B cell (primary cell): ENCODE data around the gene SLC4A1. TPM values are rescaled to one million over a fixed set of nuclear protein-coding genes. Genes with fewer than 3 reads are reported as not detected.

Experiments
- ATAC-seq: fragments of 200-7000 bp; cut with Tn5 transposase; one replicate; pipeline ENCODE4 v1.10.0; 2021; ENCODE audit warnings: low read depth, mild to moderate bottlenecking, moderate number of reproducible peaks, moderate library complexity
- CTCF ChIA-PET: fragments of 350-600 bp; sonication (Branson Sonifier 250); formaldehyde crosslinking; loops from one replicate; lab custom pipeline; 2021; ENCODE audit warnings: antibody characterized with exemption, inconsistent platforms; lab: Charles Lee
- POLR2A ChIA-PET: fragments of 350-600 bp; sonication (Branson Sonifier 250); formaldehyde crosslinking; loops from one replicate; lab custom pipeline; 2021; ENCODE audit warnings: antibody characterized with exemption; lab: Charles Lee
- DNase-seq: peaks from one replicate; pipeline ENCODE4 v3.0.0; 2013
- H2AFZ ChIP-seq: 2 replicates; pipeline ENCODE4 v1.6.1; 2012; ENCODE audit warnings: mild to moderate bottlenecking, low read depth, low read length; ENCODE audit not compliant: insufficient read depth, poor library complexity, severe bottlenecking
- H3K27ac ChIP-seq, 2 donors: 1 replicate in 1 of 2; 2 replicates in 1 of 2; pipeline ENCODE4 v1.5.1; 2012 to 2013; ENCODE audit warnings: low read length in 2 of 2, mild to moderate bottlenecking in 2 of 2, moderate library complexity in 1 of 2
- H3K27me3 ChIP-seq, 4 experiments: fragments of 200-600 bp in 1 of 4; sonication (generic) in 1 of 4; replicated peaks in 1 of 4; 1 replicate in 2 of 4; 2 replicates in 2 of 4; pipeline versions ENCODE4 v1.6.1 to v1.7.0; 2013 to 2016; ENCODE audit warnings: low read length in 3 of 4, mild to moderate bottlenecking in 2 of 4, mixed read lengths in 1 of 4, moderate library complexity in 1 of 4; ENCODE audit not compliant: insufficient read depth in 4 of 4, control insufficient read depth in 3 of 4; ENCODE audit errors: control extremely low read depth in 1 of 4
- H3K36me3 ChIP-seq, 2 experiments: replicated peaks in 1 of 2; 1 replicate in 1 of 2; 2 replicates in 1 of 2; pipeline versions ENCODE4 v1.6.1 to v1.7.1; 2013; ENCODE audit warnings: low read length in 1 of 2; ENCODE audit not compliant: insufficient read depth in 2 of 2, control insufficient read depth in 1 of 2; ENCODE audit errors: control extremely low read depth in 1 of 2, extremely low read depth in 1 of 2
- H3K4me1 ChIP-seq, 2 donors: fragments of 200-600 bp in 1 of 2; sonication (generic) in 1 of 2; 1 replicate in 1 of 2; 2 replicates in 1 of 2; pipeline versions ENCODE4 v1.5.1 to v1.6.1; 2013 to 2017; ENCODE audit warnings: low read length in 2 of 2; ENCODE audit not compliant: control insufficient read depth in 2 of 2, insufficient read depth in 2 of 2
- H3K4me2 ChIP-seq: replicated peaks from 2 replicates; pipeline ENCODE3; 2012; ENCODE audit warnings: mild to moderate bottlenecking, low read depth, low read length; ENCODE audit not compliant: poor library complexity, severe bottlenecking
- H3K4me3 ChIP-seq, 5 experiments: fragments of 200-600 bp in 1 of 5; sonication (generic) in 1 of 5; 1 replicate in 3 of 5; 2 replicates in 2 of 5; pipeline versions ENCODE4 v1.5.1 to v1.7.0; 2011 to 2016; ENCODE audit warnings: low read length in 4 of 5, mild to moderate bottlenecking in 4 of 5, low read depth in 2 of 5, control low read depth in 1 of 5, moderate library complexity in 1 of 5; ENCODE audit not compliant: insufficient read depth in 1 of 5; ENCODE audit errors: control extremely low read depth in 1 of 5, extremely low read depth in 1 of 5
- H3K79me2 ChIP-seq: fragments of 200-600 bp; sonication (generic); one replicate; pipeline ENCODE4 v1.6.0; 2016; ENCODE audit warnings: low read length; ENCODE audit not compliant: control insufficient read depth, insufficient read depth
- H3K9ac ChIP-seq: fragments of 200-600 bp; sonication (generic); 2 replicates; pipeline ENCODE4 v1.6.1; 2017; ENCODE audit warnings: mild to moderate bottlenecking, low read length, moderate library complexity
- H3K9me3 ChIP-seq, 3 donors: one replicate each; pipeline versions ENCODE4 v1.6.1 to v1.7.1; 2013; ENCODE audit warnings: low read length in 2 of 3; ENCODE audit not compliant: control insufficient read depth in 2 of 3, insufficient read depth in 1 of 3; ENCODE audit errors: control extremely low read depth in 1 of 3
- H4K20me1 ChIP-seq: 2 replicates; pipeline ENCODE4 v1.6.0; 2012; ENCODE audit warnings: mild to moderate bottlenecking, low read length; ENCODE audit not compliant: insufficient read depth, control insufficient read depth, poor library complexity, severe bottlenecking
- H3K27ac Mint-ChIP-seq: one replicate; pipeline ENCODE4 v1.8.0; 2021; ENCODE audit warnings: mixed read lengths
- H3K27me3 Mint-ChIP-seq: one replicate; pipeline ENCODE4 v1.8.0; 2021; ENCODE audit warnings: mixed read lengths
- H3K4me1 Mint-ChIP-seq: one replicate; pipeline ENCODE4 v1.8.0; 2021; ENCODE audit warnings: mixed read lengths
- H3K4me3 Mint-ChIP-seq: one replicate; pipeline ENCODE4 v1.8.0; 2021; ENCODE audit warnings: mixed read lengths
- H3K9me3 Mint-ChIP-seq: one replicate; pipeline ENCODE4 v1.8.0; 2022; ENCODE audit warnings: mixed read lengths; ENCODE audit not compliant: insufficient read depth
- EZH2 ChIP-seq: IDR thresholded peaks from 2 replicates; pipeline ENCODE4 v1.6.1; 2012; ENCODE audit warnings: borderline replicate concordance, low read depth, mild to moderate bottlenecking, moderate library complexity, low read length; ENCODE audit not compliant: insufficient read depth, poor library complexity, severe bottlenecking
- WGBS: methylation state at CpG from one replicate; pipeline ENCODE4 v1.1.5; 2013; ENCODE audit warnings: missing lambda C conversion rate; ENCODE audit not compliant: insufficient coverage; 5-methylcytosine and 5-hydroxymethylcytosine counted together
- intact Hi-C: fragments of 100-400 bp; cut with micrococcal nuclease; formaldehyde crosslinking; loops from one replicate; pipeline ENCODE4 v1.10.0; 2022
- polyA plus RNA-seq: library from polyadenylated mRNA; depleted of rRNA; stranded (reverse); fragments of >200 nt; gene quantifications from 2 replicates; pipeline ENCODE4 v1.2.3, GENCODE V29; 2012
- total RNA-seq, 2 donors: library from RNA; stranded (reverse); fragments of 120-200 nt in 1 of 2; gene quantifications; 1 replicate in 1 of 2; 2 replicates in 1 of 2; pipeline versions ENCODE4 v1.2.3 to v1.2.4, GENCODE V29; 2013 to 2022
- TF ChIP-seq, protein P1 (sequence below): fragments of 200-600 bp; IDR thresholded peaks from one replicate; pipeline ENCODE4 v1.8.0; 2022; ENCODE audit warnings: antibody characterized with exemption, mild to moderate bottlenecking

The SLC4A1 gene
- total and polyA plus RNA-seq, 2 donors (not counting 1 experiment from before 2014, with no cell fraction given): 0.22 TPM; not detected in 1

- CTCF ChIA-PET: interaction anchor here (1.0 to 3.6 kb wide), 14 partner anchors 9 to 138 kb away, joined by 3 to 28 read pairs (median 9); partner anchors contain the start of genes GRN, HDAC5, SLC25A39 and TMUB2
- H4K20me1 ChIP-seq: peaks cover 11% of the 10 kb centered on the region
- H3K27ac ChIP-seq: peak overlapping the region; percentile 88 to 89
- peaks cover 2 to 39% of the 10 kb centered on the region in 2 experiments for H3K36me3 ChIP-seq
- peak overlapping the region; percentile 98 for H3K27ac Mint-ChIP-seq
- H3K4me1 Mint-ChIP-seq: peaks cover 56% of the 10 kb centered on the region
- H3K4me1 ChIP-seq: peaks cover 43 to 60% of the 10 kb centered on the region in 2 donors
- H3K9me3 Mint-ChIP-seq: no peaks in the 10 kb centered on the region
- no peaks in the 10 kb centered on the region for H3K9me3 ChIP-seq
- peak overlapping the region; percentile 92 for H3K4me2 ChIP-seq
- intact Hi-C loops: loop anchor here (1.0 kb wide), 2 partner anchors 16 to 129 kb away; partner anchors contain the start of gene GRN
- WGBS: 0% methylated on average over 3 of the region's 5 CpGs
- peak; percentile 22 for ATAC-seq
- peak; percentile 90 for DNase-seq
- H3K4me3 ChIP-seq: peak overlapping the region; percentile 28 to 87 (median 74)
- H3K27me3 Mint-ChIP-seq: no peaks in the 10 kb centered on the region
- H3K4me3 Mint-ChIP-seq: peak overlapping the region; percentile 84
- no peak overlapping the region for H2AFZ ChIP-seq
- H3K79me2 ChIP-seq: peaks cover 71% of the 10 kb centered on the region
- TF ChIP-seq EZH2: no peak
- TF ChIP-seq, protein P1, sequence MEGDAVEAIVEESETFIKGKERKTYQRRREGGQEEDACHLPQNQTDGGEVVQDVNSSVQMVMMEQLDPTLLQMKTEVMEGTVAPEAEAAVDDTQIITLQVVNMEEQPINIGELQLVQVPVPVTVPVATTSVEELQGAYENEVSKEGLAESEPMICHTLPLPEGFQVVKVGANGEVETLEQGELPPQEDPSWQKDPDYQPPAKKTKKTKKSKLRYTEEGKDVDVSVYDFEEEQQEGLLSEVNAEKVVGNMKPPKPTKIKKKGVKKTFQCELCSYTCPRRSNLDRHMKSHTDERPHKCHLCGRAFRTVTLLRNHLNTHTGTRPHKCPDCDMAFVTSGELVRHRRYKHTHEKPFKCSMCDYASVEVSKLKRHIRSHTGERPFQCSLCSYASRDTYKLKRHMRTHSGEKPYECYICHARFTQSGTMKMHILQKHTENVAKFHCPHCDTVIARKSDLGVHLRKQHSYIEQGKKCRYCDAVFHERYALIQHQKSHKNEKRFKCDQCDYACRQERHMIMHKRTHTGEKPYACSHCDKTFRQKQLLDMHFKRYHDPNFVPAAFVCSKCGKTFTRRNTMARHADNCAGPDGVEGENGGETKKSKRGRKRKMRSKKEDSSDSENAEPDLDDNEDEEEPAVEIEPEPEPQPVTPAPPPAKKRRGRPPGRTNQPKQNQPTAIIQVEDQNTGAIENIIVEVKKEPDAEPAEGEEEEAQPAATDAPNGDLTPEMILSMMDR: no peak
- H3K9ac ChIP-seq: peak overlapping the region; percentile 77
- POLR2A ChIA-PET: interaction anchor here (0.6 to 7.8 kb wide), 9 partner anchors 9 to 135 kb away, joined by 3 to 100 read pairs (median 5); partner anchors contain the start of genes ATXN7L3, GRN, SLC25A39 and TMUB2
- no peaks in the 10 kb centered on the region for H3K27me3 ChIP-seq
Measured at GRCh38 chr17:44216173-44216572, 51.8 kb downstream of the SLC4A1 start.

DNA sequence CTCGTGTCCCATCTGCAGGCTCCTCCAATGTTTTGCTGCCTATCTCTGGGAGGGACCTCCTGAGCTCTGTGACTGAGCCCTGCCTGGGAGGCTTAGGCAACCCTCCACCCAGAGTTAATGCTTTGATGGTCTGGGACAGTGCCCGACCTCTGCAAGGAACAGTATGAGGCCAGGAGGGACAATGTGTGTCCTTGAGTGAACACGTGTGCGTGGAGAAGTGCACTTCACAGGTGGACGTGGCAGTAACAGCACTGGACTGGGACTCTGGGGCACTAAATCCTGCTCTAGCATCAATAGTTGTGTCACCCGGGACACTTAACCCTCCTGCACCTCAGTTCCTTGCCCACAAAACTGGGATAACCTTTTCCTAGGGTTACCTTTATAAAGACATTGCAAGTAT is 53.0 kb downstream of the SLC4A1 start:
- DNase-seq (no peak), ATAC-seq (no peak)
- Histone ChIP-seq H3K9ac (no peak overlapping the region), H3K27ac (peak overlapping the region; percentile 88 to 89), H3K9me3 (no peaks in the 10 kb centered on the region), H3K36me3 (peaks cover 2 to 48% of the 10 kb centered on the region in 2 experiments), H3K4me3 (no peak overlapping the region), H4K20me1 (peaks cover 21% of the 10 kb centered on the region), H3K4me1 (peaks cover 52 to 71% of the 10 kb centered on the region in 2 donors), H3K79me2 (peaks cover 80% of the 10 kb centered on the region), H3K4me2 (peak overlapping the region; percentile 92), H2AFZ (no peak overlapping the region), H3K27me3 (no peaks in the 10 kb centered on the region)
- Mint-ChIP-seq H3K27me3 (no peaks in the 10 kb centered on the region), H3K9me3 (no peaks in the 10 kb centered on the region), H3K4me3 (peak overlapping the region; percentile 84), H3K4me1 (peaks cover 64% of the 10 kb centered on the region), H3K27ac (peak overlapping the region; percentile 98)
- no peak for TF ChIP-seq EZH2
- TF ChIP-seq, protein P1: no peak
- POLR2A ChIA-PET: interaction anchor here (7.8 kb wide), 1 partner anchor 14 kb away, joined by 100 read pairs; the partner anchor contains the start of gene ATXN7L3
- CTCF ChIA-PET: interaction anchor here (0.8 to 2.4 kb wide), 9 partner anchors 8 to 139 kb away, joined by 3 to 15 read pairs (median 3); partner anchors contain the start of genes SLC25A39 and TMUB2
- WGBS: 96% methylated on average over 5 of the region's 6 CpGs
- intact Hi-C loops: no loop called here
